ENCODE data around the gene GFOD1.
"Not testable (repeated sequence)": the region's sequence is repeated elsewhere in the genome, so short reads cannot be mapped to it uniquely, and the experiment has no call there.

GFOD1 gene

GRCh38 chr6:13443978-13444377 lies 43.4 kb downstream of the GFOD1 start:
- not testable (repeated sequence) for DNase-seq (ENCODE audit: low read depth in 2 of 2)

DNA sequence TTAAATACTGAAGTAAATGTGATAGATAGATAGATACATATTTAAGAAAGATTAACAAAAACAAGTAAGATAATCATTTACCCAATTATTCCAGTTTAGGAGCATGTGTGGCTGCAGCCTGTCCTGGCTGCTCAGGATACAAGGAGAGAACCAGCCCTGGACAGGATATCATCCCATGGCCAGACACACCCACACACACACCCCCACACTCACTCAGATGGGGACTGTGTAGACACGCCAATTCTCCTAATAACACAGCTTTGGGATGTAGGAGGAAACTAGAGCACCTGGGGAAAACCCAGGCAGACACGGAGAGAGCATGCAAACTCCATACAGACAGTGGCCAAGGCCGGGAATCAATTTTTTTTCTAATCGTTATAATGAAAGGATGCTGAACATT lies 45.6 kb downstream of the GFOD1 start:
- no peak for DNase-seq (ENCODE audit: low read depth in 2 of 2)

GRCh38 chr6:13439644-13440043 lies 47.8 kb downstream of the GFOD1 start:
- DNase-seq (ENCODE audit: low read depth in 2 of 2), result no peak

DNA sequence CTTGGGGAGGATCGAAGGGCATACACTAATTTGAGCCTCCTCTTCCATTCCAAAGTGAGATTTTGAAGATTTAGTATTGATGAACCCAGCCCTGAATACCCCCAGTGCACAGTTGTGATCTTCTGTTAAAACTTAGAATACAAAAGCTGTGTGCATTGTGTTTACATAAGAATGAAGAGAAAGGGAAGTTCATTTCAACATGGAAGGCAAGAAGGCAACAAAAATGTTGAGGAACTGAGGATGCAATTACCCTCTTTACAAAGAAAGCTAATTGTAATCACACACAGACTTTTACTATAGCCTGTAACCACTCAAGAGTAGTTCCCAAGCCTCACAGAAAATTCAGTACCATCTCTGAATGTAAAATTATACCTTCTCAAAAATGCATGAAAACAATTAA lies 49.3 kb downstream of the GFOD1 start:
- DNase-seq (ENCODE audit: low read depth in 2 of 2), result no peak

DNA sequence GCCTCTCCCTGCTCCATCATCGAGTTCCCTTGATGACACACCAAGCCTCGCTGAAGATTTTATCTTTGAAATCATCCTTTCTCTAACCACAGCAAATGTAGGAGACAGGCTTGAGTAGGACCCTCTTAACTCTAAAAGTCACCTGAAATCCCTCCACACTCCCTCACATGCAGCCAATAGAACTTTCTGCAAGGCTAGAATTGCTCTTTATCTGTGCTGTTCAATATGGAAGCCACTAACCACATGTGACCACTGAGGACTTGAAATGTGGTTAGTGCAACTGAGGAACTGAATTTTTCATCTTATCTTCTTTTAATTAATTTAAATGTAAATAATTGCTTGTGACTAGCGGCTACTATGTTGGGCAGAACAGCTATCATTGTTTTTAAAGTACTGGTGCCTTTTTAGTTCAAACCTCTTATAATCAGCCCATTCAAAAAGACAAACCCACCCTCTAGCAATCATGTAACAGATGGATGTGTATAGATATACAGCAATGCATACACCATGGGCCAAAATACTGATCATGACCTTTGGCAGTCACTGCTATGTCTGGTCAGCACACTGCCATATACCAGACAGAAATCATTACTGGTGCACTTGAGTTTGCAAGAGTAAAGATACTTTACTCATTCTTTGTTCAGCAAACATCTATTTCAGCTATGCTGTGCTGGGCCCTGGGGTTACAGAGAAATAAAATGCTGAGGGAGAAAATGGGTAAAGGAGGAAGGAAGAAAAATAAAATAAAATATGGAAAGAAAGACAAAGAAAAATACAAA lies 50.0 kb downstream of the GFOD1 start:
- DNase-seq (ENCODE audit: low read depth in 2 of 2), result no peak

- no peak for DNase-seq (ENCODE audit: low read depth in 2 of 2)
Observed at GRCh38 chr6:13436399-13437217, 50.8 kb downstream of the GFOD1 start.

DNA sequence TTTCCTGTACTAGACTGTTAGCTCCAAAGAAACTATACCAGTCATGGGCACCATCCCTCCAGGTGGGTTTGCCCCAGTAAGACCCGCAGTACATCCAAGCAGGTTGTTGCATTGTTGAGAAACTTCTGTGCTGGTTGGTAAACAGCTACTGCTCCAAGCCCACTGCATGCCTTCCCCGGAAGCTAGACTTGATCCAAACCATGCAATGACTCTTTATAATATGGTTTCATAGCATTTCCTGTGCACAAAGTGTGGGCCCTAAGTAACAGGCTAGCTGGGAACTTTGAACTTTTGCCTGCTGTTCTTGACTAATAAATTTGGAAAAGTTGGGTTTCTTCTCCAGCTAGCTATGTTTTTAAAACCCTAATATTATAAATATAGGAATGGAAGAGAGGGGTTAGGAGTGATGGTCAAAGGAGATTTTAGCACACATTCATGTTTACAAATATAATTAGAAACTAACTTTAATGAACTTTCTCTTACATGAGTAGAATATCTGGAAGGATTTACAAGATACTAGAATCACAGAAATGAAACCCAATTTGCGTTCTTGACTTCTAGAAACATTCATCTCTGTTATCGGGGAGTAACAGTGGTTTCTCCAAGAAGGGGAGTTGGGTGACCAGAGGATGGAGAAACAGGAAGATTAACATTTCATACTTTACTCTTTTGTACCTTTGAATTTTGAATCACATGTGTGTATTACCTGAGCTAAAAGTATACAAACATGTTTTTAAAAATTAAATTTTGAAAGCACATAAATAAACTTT lies 51.7 kb downstream of the GFOD1 start:
- DNase-seq (ENCODE audit: low read depth in 2 of 2), result no peak

- DNase-seq (ENCODE audit: low read depth in 2 of 2), result no peak
Observed at GRCh38 chr6:13434777-13435176, 52.6 kb downstream of the GFOD1 start.

GRCh38 chr6:13434135-13434775 lies 53.1 kb downstream of the GFOD1 start:
- not testable (repeated sequence) for DNase-seq (ENCODE audit: low read depth in 2 of 2)

DNA sequence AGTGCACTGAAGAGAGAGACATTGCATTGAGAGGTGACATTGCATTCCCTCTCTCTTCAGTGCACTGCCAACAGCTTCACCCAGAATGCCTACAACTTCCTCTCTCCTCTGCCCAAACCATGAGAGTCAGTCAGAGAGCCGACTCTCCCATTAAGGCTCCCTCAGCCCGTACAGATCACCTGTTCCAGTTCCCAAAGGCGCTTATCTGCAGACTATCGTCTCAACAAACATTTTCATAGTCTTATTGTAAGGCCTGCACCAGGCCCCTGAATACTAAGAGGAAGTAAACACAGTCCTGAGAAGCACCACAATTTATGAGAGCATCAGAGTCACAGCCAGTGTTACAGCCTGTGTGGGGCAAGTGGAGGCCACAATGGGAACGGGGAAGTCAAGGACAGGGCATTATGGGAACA lies 53.7 kb downstream of the GFOD1 start:
- no peak for DNase-seq (ENCODE audit: low read depth in 2 of 2)

DNA sequence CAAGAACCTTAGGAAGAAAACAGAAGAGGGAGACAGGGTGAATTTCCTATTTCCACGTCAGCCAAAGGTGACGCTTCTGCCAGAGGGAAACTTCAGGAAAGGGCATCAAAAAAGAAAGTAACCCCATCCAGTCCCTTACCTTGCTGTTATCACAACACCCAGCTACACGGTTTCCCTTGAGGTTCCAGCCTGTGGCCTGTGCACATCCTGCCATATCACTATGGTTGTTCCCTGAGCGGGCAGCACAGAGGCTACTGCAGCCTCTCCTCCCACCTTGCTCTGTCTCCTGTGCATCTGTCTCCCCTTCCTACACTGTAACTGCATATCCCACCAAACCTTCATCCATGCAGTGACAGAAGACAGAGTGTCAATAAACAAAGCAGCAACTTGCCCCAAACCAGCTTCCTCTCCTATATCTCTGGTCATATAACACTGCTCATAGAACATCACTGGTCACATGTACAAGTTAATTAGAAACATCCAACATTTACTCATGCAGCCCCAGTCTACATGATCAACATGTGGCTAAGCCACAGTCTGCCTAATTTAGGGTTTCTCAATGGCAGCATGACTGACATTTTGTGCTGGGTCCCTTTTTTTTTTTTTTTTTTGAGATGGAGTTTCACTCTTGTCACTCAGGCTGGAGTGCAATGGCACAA lies 54.7 kb downstream of the GFOD1 start:
- no peak for DNase-seq (ENCODE audit: low read depth in 2 of 2)

- no peak for DNase-seq (ENCODE audit: low read depth in 2 of 2)
Observed at GRCh38 chr6:13431861-13432465, 55.4 kb downstream of the GFOD1 start.

- DNase-seq (ENCODE audit: low read depth in 2 of 2), result no peak
Observed at GRCh38 chr6:13431059-13431656, 56.2 kb downstream of the GFOD1 start.

DNA sequence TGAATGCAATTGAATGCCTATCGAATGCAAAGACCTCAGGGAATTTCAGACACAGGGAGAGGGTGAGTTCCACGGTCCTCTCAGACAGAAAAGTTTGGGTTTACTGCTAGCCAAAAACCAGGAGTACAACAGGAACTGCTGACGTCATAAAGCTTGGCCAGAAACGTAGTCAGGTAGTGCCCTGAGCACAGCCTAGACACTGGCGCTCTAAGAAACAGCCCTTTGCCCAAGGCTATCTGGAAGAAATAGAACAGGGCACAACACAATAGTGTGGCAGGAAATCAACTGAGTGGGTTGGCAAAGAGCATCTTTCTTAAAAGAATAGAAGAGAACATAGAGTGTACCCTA lies 58.0 kb downstream of the GFOD1 start:
- no peak for DNase-seq (ENCODE audit: low read depth in 2 of 2)

DNA sequence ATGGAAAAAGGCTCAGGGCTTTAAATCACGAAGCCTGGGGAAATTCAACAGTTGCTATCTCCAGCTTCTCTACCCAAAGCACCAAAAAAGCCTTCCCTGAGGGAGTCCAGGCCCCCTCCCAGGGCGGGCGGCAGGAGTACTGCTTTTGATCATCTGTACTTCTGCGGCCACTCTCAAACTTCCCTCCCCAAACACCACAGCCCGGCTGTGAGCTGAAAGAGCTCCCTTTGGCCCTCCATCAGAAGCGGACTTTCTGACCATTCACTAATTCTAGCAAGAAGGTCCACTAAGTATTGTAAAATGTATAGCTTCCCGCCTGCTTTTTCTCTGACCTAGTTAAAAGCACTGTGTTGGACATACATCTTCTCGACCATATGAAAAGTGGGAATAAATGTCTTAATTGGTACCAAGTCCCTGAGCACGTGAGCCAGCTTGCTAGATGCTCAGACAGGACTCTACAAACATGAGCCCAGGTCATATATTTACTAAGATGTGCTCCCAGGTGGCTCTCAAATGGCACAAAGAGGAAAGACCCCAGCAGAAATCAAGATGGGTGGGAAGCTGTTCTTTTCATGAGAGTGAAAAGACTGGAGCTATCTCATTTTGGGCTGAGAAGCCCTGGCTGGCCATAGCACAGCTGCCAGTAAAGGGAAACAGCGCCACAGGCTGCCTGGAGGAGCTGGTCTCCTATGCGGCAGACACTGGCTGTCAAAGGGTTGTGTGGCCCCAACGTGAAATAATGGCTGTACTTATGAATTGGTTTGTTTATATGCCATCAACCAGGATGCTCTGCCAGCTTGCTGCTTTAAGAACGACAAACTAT lies 58.6 kb downstream of the GFOD1 start:
- DNase-seq (ENCODE audit: low read depth in 2 of 2), result peak in 1 of 2 donors; percentile 8

DNA sequence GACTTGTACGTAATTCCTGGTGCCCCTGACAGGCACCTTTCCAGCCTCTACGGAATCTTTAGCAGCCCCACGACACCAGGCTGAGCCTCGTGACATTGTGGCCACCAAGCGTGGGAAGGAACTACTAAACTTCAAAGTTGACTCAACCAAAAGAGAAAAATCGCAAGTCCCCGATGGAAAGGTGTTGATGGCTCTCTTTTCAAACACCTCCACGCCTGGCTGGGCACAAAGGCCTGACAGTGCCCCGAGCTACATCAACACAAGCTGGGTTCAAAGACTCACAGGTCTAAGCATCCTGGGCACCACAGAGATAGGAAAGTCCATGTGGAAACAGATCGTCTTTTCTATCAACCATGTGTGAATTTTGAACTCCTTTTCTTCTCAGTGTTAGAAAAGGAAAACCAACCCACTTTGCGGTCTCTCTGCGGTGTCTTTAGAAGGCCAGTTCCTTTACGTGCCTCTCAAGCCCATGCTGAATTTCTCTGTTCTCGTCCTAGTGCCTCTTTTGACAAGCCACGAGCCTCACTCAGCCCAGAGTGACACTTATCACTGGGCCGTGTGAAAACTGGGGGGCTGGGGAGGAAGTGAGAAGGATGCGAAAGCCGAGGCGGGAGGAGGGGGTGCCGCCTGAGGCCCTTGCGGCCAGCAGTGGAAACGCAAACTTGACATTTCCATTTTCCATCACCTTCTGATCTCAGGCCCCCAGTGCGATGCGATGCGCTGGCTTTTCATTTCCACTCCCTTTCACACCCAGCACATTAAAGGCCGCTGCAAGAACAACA lies 59.4 kb downstream of the GFOD1 start:
- DNase-seq (ENCODE audit: low read depth in 2 of 2), result peak; percentile 57 to 58

DNA sequence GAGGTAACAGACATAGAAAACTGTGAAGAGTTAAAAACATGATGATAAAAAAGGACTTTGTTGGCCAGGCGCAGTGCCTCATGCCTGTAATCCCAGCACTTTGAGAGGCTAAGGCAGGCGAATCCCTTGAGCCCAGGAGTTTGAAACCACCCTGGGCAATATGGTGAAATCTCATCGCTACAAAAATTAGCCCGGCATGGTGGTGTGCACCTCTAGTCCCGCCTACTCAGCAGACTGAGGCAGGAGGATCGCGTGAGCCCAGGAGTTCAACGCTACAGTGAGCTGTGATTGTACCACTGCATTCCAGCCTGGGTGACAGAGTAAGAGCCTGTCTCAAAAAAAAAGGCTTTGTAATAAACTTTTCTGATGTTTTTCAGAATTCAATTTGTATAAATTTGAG lies 60.1 kb downstream of the GFOD1 start:
- no peak for DNase-seq (ENCODE audit: low read depth in 2 of 2)

DNA sequence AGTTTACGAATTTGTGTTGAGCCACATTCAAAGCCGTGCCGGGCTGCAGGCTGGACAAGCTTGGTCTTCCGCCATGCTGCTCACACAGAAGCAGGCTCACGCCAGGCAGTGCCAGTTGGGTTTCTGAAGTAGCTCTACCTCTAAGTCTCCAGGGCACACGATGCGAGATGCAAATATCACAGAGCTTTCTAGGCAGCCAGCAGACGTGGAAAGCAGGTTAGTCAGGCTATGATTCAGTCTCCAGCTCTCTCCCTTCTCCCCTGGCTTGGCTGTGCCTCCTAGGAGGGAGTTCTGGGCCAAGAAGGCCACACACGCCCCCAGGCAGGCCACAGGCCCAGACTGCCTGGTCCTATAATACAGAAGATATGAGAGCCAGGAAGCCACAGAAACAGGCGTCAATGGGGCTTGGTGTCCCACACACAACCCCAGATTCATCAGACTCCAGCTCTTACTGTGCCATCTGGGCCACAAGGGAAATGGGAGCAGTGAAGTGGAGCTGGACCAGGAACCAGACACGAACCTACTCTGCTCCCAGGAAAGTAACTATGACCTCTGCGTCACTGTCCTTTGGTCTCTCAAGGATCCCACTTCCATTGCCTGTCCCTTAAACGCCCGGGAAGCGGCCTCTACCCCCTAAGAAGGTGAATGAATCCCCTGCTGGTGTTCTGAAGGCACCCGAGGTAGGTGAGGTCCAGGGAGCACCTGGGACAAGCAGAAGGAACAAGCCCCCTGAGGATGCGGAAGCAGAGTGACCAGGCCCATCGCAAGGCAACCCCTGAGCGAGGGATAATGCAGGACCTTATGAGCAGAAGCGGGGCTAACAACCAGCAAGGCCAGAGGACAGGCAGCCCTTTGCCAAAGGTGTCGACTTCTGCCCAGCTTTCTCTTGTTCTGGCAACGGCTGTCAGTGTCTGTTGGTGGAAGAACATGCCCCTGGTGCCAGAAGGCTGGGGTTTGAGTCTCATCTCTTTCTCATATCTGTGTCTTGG lies 61.2 kb downstream of the GFOD1 start:
- DNase-seq (ENCODE audit: low read depth in 2 of 2), result no peak
